NCI-H146 treated with DMSO at 0.1 percent for 48 hours (cell line): ENCODE results near the gene HIGD2A.
"Not testable (repeated sequence)": the region's sequence is repeated elsewhere in the genome, so short reads cannot be mapped to it uniquely, and the experiment has no call there.

Experiments
- DNase-seq: peaks from one replicate; lab custom pipeline; 2025; ENCODE audit not compliant: unreplicated experiment; lab: John Stamatoyannopoulos, UW

The HIGD2A gene

GRCh38 chr5:176394096-176394495 is 5.5 kb downstream of the HIGD2A start:
- DNase-seq, result no peak

- no peak for DNase-seq
Measured at GRCh38 chr5:176394881-176395675, 6.5 kb downstream of the HIGD2A start.

DNA sequence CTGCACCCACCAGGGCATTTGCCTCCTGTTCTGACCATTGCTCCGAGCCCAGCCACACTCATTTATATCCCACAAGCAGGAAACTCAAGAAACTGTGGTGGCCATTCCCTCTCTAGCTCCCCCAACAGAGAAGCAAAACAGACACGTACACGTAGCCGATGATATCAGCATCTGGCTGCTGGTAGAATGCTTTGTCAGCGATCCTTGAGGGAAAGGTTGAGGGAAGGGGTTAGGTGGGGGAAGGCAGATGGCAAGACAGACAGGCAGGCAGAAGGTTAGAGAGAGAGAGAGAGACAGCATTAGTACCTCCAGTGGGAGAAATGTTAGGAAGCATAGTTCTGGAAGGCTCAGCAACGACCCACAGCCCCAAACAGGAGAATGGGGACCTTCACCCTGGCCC is 7.8 kb downstream of the HIGD2A start:
- DNase-seq, result no peak

GRCh38 chr5:176397736-176398420 is 9.3 kb downstream of the HIGD2A start:
- no peak for DNase-seq

DNA sequence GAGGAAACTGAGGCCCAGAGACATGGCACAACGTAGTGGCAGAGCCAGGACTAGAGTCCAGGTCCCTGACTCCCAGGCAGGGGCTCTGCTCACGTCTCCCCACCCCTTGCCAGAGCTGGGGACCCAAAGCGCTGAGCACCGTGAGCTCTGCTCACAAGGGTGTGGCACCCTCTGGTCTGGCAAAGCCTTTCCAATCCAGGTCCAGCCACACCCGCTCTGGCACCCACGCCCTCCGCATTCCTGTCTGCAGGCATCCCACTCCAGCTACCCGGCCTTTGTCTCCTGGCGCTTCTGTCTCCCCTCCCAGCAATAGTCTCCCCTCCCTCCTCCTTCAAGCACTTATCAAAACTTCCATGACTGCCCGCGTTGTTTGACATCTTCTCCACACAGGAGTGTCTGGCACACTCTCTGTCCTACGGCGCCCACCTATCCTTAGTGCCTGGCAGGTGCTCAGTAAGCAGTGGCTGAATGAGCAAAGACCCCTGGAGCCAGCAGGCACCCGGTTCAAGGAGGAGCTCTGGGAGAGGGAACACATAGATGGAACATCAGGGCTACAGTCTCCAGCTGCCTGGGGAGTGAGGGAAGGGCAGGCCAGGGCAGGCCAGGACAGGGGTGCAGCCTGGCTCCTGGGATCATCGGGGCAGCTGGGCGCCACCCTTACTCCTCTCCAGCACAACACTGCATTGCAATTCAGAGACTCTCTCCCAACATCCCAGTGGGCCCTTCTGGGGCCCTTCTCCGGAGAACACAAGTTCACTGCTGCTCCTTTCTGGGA is 12.0 kb downstream of the HIGD2A start:
- DNase-seq, result no peak

GRCh38 chr5:176401281-176402205 is 13.0 kb downstream of the HIGD2A start:
- no peak for DNase-seq

DNA sequence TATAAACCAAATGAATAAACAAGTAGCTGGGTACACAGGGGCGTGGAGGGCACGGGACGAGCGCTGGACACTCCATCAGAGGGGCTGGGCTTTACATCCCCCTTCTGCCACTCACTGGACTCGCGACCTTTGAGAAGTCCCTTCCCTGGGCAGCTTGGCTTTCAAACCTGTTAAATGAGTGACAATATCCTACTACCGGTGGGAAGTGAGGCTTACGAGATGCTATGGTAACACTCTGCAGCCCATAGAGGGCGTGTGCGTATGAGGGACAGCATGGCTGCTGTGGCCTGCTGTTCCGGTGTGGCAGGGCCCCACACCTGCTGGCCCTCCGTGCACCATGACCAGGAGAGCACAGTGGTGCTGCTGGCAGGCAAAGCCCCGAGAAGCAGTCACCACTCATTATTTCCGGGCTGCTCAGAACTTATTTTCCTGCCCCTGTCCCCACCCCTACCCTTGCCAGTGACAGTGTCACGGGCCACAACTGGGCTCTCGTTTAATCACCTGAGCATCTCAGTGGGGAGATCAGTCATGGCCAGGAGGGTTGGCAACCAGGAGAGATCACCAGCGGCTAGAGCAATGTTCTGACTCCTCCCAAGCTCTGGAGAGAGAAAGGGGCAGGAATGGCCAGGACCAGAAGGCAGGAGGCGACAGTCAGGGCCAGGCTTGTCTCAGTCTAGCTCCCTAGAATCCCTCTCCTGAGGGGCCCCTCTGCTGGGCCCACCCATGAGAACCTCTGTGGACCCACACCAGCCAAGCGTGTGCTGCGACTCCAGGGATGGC is 17.3 kb downstream of the HIGD2A start:
- DNase-seq, result no peak

DNA sequence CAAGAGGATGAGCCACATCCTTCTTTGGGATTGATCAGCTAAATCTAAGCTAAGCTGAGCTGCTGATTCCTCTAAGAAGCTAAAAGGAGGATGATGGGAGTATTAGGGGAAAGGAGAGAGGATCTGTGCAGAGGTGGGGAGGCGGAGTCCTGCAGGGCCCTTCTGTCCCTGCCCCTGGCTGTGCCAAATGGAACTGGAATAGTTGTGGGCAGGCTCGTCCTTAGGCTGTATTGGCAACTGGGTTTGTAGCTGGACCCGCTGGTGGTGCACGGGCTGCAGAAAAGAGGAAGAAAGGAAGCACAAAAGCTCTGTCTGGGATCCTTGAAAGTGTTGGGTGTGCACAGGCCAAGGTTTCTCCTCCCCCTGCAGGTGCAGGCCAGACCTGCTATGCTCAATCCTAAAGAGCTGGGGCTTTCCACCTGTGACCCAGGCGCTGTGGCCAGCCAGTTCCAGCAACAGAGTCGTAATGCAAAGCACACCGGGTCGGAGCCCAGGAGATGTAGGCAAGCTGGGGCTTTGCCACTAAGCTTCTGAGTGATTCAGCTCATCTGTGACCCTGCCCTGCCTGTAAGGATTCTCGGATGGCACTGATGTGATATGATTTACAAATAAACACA is 18.0 kb downstream of the HIGD2A start:
- DNase-seq, result no peak

GRCh38 chr5:176407456-176408251 is 19.1 kb downstream of the HIGD2A start:
- no peak for DNase-seq

GRCh38 chr5:176408252-176408573 is 19.7 kb downstream of the HIGD2A start:
- DNase-seq, result not testable (repeated sequence)

GRCh38 chr5:176408590-176408989 is 20.0 kb downstream of the HIGD2A start:
- DNase-seq, result no peak

DNA sequence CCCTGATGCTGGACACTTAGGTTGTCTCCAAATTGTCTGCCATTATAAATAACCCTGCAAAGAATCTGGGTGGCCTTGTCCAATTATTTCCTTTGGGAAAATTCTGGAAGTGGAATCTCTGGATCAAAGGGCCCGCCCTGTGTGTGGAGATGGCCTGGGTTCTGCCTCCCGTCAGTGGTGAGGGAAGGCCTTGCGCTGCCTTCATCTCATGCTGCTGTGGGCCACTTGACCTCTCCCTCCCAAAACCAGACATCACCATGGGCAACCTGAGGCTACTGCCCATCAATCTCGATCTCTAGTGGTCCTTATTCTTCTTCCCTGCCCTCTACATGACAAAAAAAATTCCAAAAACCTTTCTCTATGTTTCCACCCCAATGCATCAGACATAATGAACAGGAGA is 21.2 kb downstream of the HIGD2A start:
- no peak for DNase-seq

GRCh38 chr5:176410486-176411180 is 22.1 kb downstream of the HIGD2A start:
- DNase-seq, result no peak

GRCh38 chr5:176412517-176413254 is 24.1 kb downstream of the HIGD2A start:
- DNase-seq, result no peak

- no peak for DNase-seq
Measured at GRCh38 chr5:176413255-176413565, 24.7 kb downstream of the HIGD2A start.

DNA sequence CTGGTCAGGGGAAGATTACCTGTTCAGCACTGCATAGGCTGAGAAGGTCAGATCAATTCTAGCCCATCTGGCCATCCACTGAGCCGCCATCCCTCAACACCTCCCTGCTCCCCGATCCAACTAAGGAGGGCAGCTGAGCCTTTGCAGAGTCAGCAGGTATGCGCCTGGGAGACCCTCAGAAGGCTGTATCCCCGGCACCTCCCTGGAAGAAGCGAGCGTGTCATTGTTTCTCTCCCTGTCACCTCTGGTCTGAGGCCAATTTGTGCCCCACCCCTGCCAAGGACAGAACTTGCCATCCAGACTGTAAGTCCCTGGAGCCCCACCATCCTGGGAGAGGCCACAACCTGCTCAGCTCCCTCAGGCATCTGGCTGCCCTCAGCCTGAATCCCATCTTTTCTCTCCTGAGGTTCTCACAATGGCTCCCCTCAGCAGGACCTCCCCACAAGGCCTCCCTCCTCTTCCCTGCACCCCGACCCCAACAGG is 25.2 kb downstream of the HIGD2A start:
- no peak for DNase-seq

DNA sequence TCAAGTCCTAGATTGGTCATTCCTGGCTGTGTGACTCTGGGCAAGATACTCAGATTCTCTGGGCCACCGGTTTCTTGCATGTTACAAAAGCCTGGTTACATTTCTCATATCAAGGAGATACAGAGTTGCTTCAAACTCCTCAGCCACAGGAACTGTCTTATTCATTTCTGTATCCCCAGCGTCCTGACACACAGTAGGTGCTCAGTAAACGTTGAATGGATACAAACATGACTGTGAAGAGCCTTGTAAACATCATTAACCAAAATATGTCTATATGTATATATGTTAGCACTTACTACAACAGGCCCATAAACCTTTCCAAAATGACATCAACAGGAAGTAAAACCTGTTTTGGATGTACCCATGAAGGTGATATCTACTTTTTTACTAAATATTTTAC is 26.2 kb downstream of the HIGD2A start:
- DNase-seq, result no peak
